Cardiac muscle cell (in vitro differentiated cells and primary cell): ENCODE measurements around the gene CFAP46. TPM values are rescaled to one million over a fixed set of nuclear protein-coding genes. Genes with fewer than 3 reads are reported as not detected.

Source experiments
- DNase-seq, 2 donors: peaks; one replicate each; pipeline versions ENCODE4 v3.0.0 to v3.0.0-alpha.2; 2010 to 2017; ENCODE audit warnings: low read depth in 1 of 2, low spot score in 1 of 2
- H3K27ac ChIP-seq: fragments of 200-600 bp; sonication (generic); 2 replicates; pipeline ENCODE4 v1.5.1; 2016
- H3K27me3 ChIP-seq: fragments of 200-600 bp; sonication (generic); 2 replicates; pipeline ENCODE4 v1.6.0; 2016; ENCODE audit warnings: control low read depth
- H3K36me3 ChIP-seq: fragments of 200-600 bp; sonication (generic); 2 replicates; pipeline ENCODE4 v1.5.1; 2016; ENCODE audit warnings: control low read depth
- H3K4me1 ChIP-seq: fragments of 200-600 bp; sonication (generic); 2 replicates; pipeline ENCODE4 v1.8.1; 2017; ENCODE audit warnings: low read depth, mild to moderate bottlenecking, mixed run types
- H3K4me3 ChIP-seq: fragments of 200-600 bp; sonication (generic); 2 replicates; pipeline ENCODE4 v1.5.1; 2016; ENCODE audit warnings: mild to moderate bottlenecking
- H3K9me3 ChIP-seq: fragments of 200-600 bp; sonication (generic); 2 replicates; pipeline ENCODE4 v1.5.1; 2017; ENCODE audit warnings: low read depth, mild to moderate bottlenecking, control low read depth
- CTCF ChIP-seq: IDR thresholded peaks from 2 replicates; pipeline ENCODE4 v1.5.1; 2012; ENCODE audit warnings: low read depth, mild to moderate bottlenecking, low read length
- polyA plus RNA-seq: library from polyadenylated mRNA; unstranded; fragments of >200 nt; fragmentation: Nextera tagmentation; extraction: Ambion mirVana; gene quantifications from 2 replicates; pipeline ENCODE4 v1.2.1, GENCODE V29; 2016
- total RNA-seq: library from RNA; depleted of rRNA; stranded (reverse); fragments of >200 nt; gene quantifications from 2 replicates; pipeline ENCODE4 v1.2.3, GENCODE V29; 2016

The CFAP46 gene
- total and polyA plus RNA-seq, 2 experiments from 2014 or later, result 2.8 to 4.5 TPM

- no peaks in the 10 kb centered on the region for H3K9me3 ChIP-seq
- H3K27me3 ChIP-seq, result no peaks in the 10 kb centered on the region
- H3K36me3 ChIP-seq, result no peaks in the 10 kb centered on the region
- no peak overlapping the region for H3K4me3 ChIP-seq
- TF ChIP-seq CTCF, result no peak
- H3K4me1 ChIP-seq, result no peaks in the 10 kb centered on the region
- no peak overlapping the region for H3K27ac ChIP-seq
- no peak for DNase-seq
Measured at GRCh38 chr10:132817701-132818211, 124.6 kb downstream of the CFAP46 start.

- H3K4me1 ChIP-seq, result no peaks in the 10 kb centered on the region
- TF ChIP-seq CTCF, result no peak
- H3K36me3 ChIP-seq, result no peaks in the 10 kb centered on the region
- H3K27me3 ChIP-seq, result no peaks in the 10 kb centered on the region
- no peak overlapping the region for H3K4me3 ChIP-seq
- DNase-seq, result no peak
- H3K9me3 ChIP-seq, result no peaks in the 10 kb centered on the region
- H3K27ac ChIP-seq, result no peak overlapping the region
Measured at GRCh38 chr10:132816718-132817117, 125.7 kb downstream of the CFAP46 start.

GRCh38 chr10:132815168-132815857 is 127.1 kb downstream of the CFAP46 start:
- H3K27me3 ChIP-seq, result no peaks in the 10 kb centered on the region
- no peak overlapping the region for H3K27ac ChIP-seq
- no peak for TF ChIP-seq CTCF
- no peaks in the 10 kb centered on the region for H3K9me3 ChIP-seq
- H3K4me1 ChIP-seq, result no peaks in the 10 kb centered on the region
- no peak overlapping the region for H3K4me3 ChIP-seq
- no peak for DNase-seq
- H3K36me3 ChIP-seq, result no peaks in the 10 kb centered on the region

GRCh38 chr10:132814469-132814856 is 127.9 kb downstream of the CFAP46 start:
- Histone ChIP-seq H3K27me3 (no peaks in the 10 kb centered on the region), H3K4me3 (no peak overlapping the region), H3K36me3 (no peaks in the 10 kb centered on the region), H3K27ac (no peak overlapping the region), H3K4me1 (no peaks in the 10 kb centered on the region), H3K9me3 (no peaks in the 10 kb centered on the region)
- DNase-seq, result no peak
- TF ChIP-seq CTCF, result no peak

DNA sequence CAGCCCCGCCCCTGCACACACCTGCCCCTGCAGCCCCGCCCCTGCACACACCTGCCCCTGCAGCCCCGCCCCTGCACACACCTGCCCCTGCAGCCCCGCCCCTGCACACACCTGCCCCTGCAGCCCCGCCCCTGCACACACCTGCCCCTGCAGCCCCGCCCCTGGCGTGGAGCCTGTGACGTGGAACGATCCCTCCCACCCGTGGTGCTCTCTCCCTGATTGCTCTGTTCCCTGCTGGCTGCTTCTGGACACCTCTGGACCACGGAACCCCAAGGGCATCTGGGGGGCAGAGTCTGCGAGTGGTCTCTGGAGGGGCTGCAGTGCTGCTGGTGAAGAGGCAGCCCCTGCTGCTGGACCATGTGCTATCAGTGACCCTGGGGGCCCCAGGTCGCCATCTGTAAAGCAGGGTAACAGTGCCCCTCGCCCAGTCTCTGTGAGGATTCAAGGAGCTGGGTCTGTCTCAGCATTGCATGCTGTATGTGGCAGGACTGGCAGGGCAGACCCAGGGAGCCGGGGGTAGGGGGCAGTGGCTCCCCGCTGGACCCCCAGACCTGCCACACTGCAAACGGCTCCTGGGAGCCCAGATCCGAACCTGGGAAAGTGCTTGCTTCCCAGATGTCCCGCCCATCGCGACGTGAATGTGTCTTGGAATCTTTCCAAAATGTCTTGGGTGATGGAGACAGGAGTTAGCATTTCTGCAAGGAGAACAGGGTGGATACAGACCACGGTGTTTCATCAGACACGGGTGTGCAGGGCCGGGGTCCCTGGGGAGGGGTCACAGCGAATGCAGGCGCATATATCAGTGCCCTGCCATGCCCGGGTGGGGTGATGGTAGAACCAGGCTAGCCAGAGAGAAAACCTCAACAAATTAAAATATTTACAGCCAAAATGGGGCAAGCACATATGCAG is 128.6 kb downstream of the CFAP46 start:
- no peak overlapping the region for H3K27ac ChIP-seq
- H3K36me3 ChIP-seq, result no peaks in the 10 kb centered on the region
- no peaks in the 10 kb centered on the region for H3K9me3 ChIP-seq
- no peaks in the 10 kb centered on the region for H3K4me1 ChIP-seq
- TF ChIP-seq CTCF, result no peak
- H3K27me3 ChIP-seq, result no peaks in the 10 kb centered on the region
- H3K4me3 ChIP-seq, result no peak overlapping the region
- DNase-seq, result no peak
